ENCODE data around the gene AFAP1L1. TPM values are rescaled to one million over a fixed set of nuclear protein-coding genes. Genes with fewer than 3 reads are reported as not detected.

AFAP1L1 gene
- total RNA-seq, 1 donor from 2014 or later: 0.36 TPM

DNA sequence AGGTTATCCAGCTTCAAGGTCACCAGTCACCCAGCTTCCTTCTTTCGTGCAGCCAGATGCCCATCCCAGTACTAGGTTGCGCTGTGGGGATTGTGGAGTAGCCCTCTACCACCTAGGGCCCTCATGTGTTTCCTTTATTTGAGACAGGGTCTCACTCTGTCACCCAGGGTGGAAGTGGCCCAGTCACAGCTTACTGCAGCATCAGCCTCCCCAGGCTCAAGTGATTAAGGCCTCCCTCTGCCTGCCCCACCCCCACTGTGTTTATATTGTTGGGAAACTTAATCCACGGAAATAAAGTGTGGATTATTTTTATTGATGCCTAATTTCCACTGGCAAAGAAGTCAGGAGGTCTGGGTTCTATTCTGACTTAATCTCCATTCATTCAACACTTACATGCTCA, 103.1 kb downstream of the AFAP1L1 start:
- Histone ChIP-seq H2AFZ (replicated peaks) (no peak overlapping the region), H3K27ac (no peak overlapping the region), H3K9ac (no peak overlapping the region), H3K27me3 (no peaks in the 10 kb centered on the region), H3F3A (ENCODE audit: low read depth) (no peaks in the 10 kb centered on the region), H3K4me3 (no peak overlapping the region), H3K36me3 (no peaks in the 10 kb centered on the region), H3K4me1 (no peaks in the 10 kb centered on the region), H3K9me3 (ENCODE audit: low read depth) (no peaks in the 10 kb centered on the region), H4K20me1 (ENCODE audit: low read depth) (no peaks in the 10 kb centered on the region), H3K79me2 (ENCODE audit: low read depth) (no peaks in the 10 kb centered on the region), H3K4me2 (no peak overlapping the region)
- peaks cover 7% of the 10 kb centered on the region for H3K27me3 Mint-ChIP-seq (ENCODE audit: insufficient read depth, low read depth)
- DNase-seq (ENCODE audit: low spot score): no peak
- H3K9me3 Mint-ChIP-seq: no peaks in the 10 kb centered on the region
- TF ChIP-seq, protein P1, sequence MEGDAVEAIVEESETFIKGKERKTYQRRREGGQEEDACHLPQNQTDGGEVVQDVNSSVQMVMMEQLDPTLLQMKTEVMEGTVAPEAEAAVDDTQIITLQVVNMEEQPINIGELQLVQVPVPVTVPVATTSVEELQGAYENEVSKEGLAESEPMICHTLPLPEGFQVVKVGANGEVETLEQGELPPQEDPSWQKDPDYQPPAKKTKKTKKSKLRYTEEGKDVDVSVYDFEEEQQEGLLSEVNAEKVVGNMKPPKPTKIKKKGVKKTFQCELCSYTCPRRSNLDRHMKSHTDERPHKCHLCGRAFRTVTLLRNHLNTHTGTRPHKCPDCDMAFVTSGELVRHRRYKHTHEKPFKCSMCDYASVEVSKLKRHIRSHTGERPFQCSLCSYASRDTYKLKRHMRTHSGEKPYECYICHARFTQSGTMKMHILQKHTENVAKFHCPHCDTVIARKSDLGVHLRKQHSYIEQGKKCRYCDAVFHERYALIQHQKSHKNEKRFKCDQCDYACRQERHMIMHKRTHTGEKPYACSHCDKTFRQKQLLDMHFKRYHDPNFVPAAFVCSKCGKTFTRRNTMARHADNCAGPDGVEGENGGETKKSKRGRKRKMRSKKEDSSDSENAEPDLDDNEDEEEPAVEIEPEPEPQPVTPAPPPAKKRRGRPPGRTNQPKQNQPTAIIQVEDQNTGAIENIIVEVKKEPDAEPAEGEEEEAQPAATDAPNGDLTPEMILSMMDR (IDR thresholded peaks at IDR 0.05): no peak
- TF ChIP-seq EZH2phosphoT487 (IDR thresholded peaks at IDR 0.05) (no peak), EZH2 (IDR thresholded peaks at IDR 0.05) (no peak)
- peaks cover 17% of the 10 kb centered on the region for H3K4me1 Mint-ChIP-seq
- peaks cover 4% of the 10 kb centered on the region for H3K36me3 Mint-ChIP-seq
- H3K27ac Mint-ChIP-seq: no peak overlapping the region
- no peak overlapping the region for H3K4me3 Mint-ChIP-seq

DNA sequence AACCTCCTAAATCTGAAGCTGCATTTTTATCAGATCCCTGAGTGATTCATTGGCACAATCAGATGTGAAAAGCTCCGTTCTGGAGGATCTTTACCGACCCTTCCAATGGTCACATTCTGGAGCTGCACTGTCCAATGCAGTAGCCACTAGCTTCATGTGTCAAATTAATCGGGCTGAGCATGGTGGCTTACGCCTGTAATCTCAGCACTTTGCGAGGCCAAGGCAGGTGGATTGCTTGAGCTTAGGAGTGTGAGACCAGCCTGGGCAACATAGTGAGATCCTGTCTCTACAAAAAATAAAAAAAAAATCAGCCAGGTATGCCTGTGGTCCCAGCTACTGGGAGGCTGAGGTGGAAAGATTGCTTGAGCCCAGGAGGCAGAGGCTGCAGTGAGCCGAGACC, 103.8 kb downstream of the AFAP1L1 start:
- no peak overlapping the region for H3K4me3 Mint-ChIP-seq
- H2AFZ ChIP-seq (replicated peaks): no peak overlapping the region

DNA sequence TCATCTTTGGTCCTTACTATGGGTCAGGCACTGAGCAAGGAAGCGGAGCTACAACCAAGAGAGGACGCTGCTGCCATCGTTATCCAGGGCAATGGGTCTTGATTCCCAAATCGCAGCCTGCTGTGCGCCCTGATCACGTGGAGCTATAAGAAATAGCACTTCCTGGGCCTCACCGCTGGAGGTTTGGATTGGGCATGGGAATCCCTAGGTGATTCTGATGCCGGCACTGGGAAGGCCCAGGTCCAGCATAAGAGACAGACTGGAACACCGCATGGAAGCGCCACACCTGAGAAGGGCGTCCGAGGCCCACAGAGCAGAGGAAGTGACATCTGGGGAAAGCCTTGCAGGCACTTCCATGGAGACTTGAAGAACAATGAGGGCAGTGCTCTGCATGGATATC, 104.4 kb downstream of the AFAP1L1 start:
- TF ChIP-seq EZH2phosphoT487 (IDR thresholded peaks at IDR 0.05) (no peak), EZH2 (IDR thresholded peaks at IDR 0.05) (no peak)
- TF ChIP-seq, protein P1 (IDR thresholded peaks at IDR 0.05): no peak
- Mint-ChIP-seq H3K36me3 (peaks cover 4% of the 10 kb centered on the region), H3K27ac (no peak overlapping the region), H3K4me1 (peaks cover 23% of the 10 kb centered on the region), H3K4me3 (no peak overlapping the region), H3K9me3 (no peaks in the 10 kb centered on the region), H3K27me3 (ENCODE audit: insufficient read depth, low read depth) (peaks cover 7% of the 10 kb centered on the region)
- no peak overlapping the region for H3K27ac ChIP-seq
- no peaks in the 10 kb centered on the region for H3F3A ChIP-seq (ENCODE audit: low read depth)
- H3K27me3 ChIP-seq: no peaks in the 10 kb centered on the region
- no peak overlapping the region for H3K9ac ChIP-seq
- H3K4me2 ChIP-seq: no peak overlapping the region
- H3K4me3 ChIP-seq: no peak overlapping the region
- no peaks in the 10 kb centered on the region for H4K20me1 ChIP-seq (ENCODE audit: low read depth)
- H3K4me1 ChIP-seq: no peaks in the 10 kb centered on the region
- no peak overlapping the region for H2AFZ ChIP-seq (replicated peaks)
- no peaks in the 10 kb centered on the region for H3K79me2 ChIP-seq (ENCODE audit: low read depth)
- no peak for DNase-seq (ENCODE audit: low spot score)
- H3K9me3 ChIP-seq (ENCODE audit: low read depth): no peaks in the 10 kb centered on the region
- H3K36me3 ChIP-seq: no peaks in the 10 kb centered on the region

More for the DNA sequence above, 103.8 kb downstream of the AFAP1L1 start:
- no peak overlapping the region for H3K27ac ChIP-seq
- TF ChIP-seq EZH2 (IDR thresholded peaks at IDR 0.05): no peak
- TF ChIP-seq EZH2phosphoT487 (IDR thresholded peaks at IDR 0.05): no peak
- H3K9ac ChIP-seq: no peak overlapping the region
- H3K4me3 ChIP-seq: no peak overlapping the region
- H3K36me3 ChIP-seq: no peaks in the 10 kb centered on the region
- H3K4me2 ChIP-seq: no peak overlapping the region
- no peaks in the 10 kb centered on the region for H3K9me3 Mint-ChIP-seq
- no peaks in the 10 kb centered on the region for H4K20me1 ChIP-seq (ENCODE audit: low read depth)
- peaks cover 7% of the 10 kb centered on the region for H3K27me3 Mint-ChIP-seq (ENCODE audit: insufficient read depth, low read depth)
- no peak for DNase-seq (ENCODE audit: low spot score)
- H3K27ac Mint-ChIP-seq: no peak overlapping the region
- no peaks in the 10 kb centered on the region for H3K27me3 ChIP-seq
- no peaks in the 10 kb centered on the region for H3K79me2 ChIP-seq (ENCODE audit: low read depth)
- H3K9me3 ChIP-seq (ENCODE audit: low read depth): no peaks in the 10 kb centered on the region
- peaks cover 18% of the 10 kb centered on the region for H3K4me1 Mint-ChIP-seq
- peaks cover 4% of the 10 kb centered on the region for H3K36me3 Mint-ChIP-seq
- no peaks in the 10 kb centered on the region for H3F3A ChIP-seq (ENCODE audit: low read depth)
- H3K4me1 ChIP-seq: no peaks in the 10 kb centered on the region

DNA sequence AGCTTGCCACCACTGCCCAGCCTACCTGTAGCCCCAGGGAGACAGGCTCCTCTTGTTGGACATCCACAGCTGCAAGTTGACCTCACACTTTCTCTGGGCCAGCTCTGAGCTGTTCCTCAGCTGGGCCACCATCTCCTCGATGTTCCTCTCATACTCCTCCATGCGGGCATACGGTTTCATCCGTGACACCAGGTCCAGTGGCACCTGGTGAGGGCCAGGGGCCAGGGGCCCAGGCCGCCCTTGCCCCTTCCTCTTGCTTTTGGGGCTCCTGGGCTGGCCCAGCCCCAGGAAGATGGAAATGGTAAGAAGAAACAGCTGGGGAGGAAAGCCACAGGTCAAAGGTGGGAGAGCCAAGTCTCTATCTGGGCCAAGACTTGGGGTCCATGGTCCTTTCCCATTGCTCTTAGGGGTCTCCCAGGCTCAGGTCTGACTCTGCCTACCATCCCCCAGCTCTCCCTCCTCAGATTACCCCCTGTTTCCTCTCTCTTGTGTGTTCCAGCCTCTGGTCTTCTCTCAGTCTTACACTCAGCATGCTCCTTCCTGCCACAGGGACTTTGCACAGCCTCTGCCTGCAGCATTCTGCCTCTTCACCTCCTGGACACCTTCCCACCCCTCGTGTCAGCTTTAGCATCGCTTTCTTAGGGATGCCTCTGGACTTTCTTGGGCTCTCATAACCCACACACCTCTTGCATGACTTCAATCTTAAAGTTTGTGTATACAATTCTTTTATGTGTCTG, 105.2 kb downstream of the AFAP1L1 start:
- H4K20me1 ChIP-seq (ENCODE audit: low read depth): no peaks in the 10 kb centered on the region
- H3K9me3 ChIP-seq (ENCODE audit: low read depth): no peaks in the 10 kb centered on the region
- peaks cover 31% of the 10 kb centered on the region for H3K4me1 Mint-ChIP-seq
- DNase-seq (ENCODE audit: low spot score): no peak
- H3K36me3 ChIP-seq: no peaks in the 10 kb centered on the region
- H3K79me2 ChIP-seq (ENCODE audit: low read depth): no peaks in the 10 kb centered on the region
- no peak overlapping the region for H3K4me2 ChIP-seq
- H2AFZ ChIP-seq (replicated peaks): no peak overlapping the region
- H3K27ac ChIP-seq: no peak overlapping the region
- no peak overlapping the region for H3K4me3 Mint-ChIP-seq
- H3K27ac Mint-ChIP-seq: no peak overlapping the region
- TF ChIP-seq, protein P1 (IDR thresholded peaks at IDR 0.05): no peak
- TF ChIP-seq EZH2phosphoT487 (IDR thresholded peaks at IDR 0.05): no peak
- no peak for TF ChIP-seq EZH2 (IDR thresholded peaks at IDR 0.05)
- H3K9ac ChIP-seq: no peak overlapping the region
- no peaks in the 10 kb centered on the region for H3K4me1 ChIP-seq
- H3K9me3 Mint-ChIP-seq: no peaks in the 10 kb centered on the region
- H3K27me3 ChIP-seq: no peaks in the 10 kb centered on the region
- no peak overlapping the region for H3K4me3 ChIP-seq
- peaks cover 9% of the 10 kb centered on the region for H3K27me3 Mint-ChIP-seq (ENCODE audit: insufficient read depth, low read depth)
- H3K36me3 Mint-ChIP-seq: peaks cover 4% of the 10 kb centered on the region
- H3F3A ChIP-seq (ENCODE audit: low read depth): no peaks in the 10 kb centered on the region

All from neural progenitor cell (in vitro differentiated cells).